Large intestine (tissue), 3 donors: Measurements from ENCODE around the gene FBXO45. TPM values are rescaled to one million over a fixed set of nuclear protein-coding genes. Genes with fewer than 3 reads are reported as not detected.
"Not testable (repeated sequence)": the region's sequence is repeated elsewhere in the genome, so short reads cannot be mapped to it uniquely, and the experiment has no call there.

Experiments used
- DNase-seq, 2 donors: peaks; one replicate each; pipeline versions ENCODE4 v3.0.0 to v3.0.0-alpha.2; 2013
- H3K27ac ChIP-seq: one replicate; pipeline ENCODE4 v1.5.1; 2013; ENCODE audit warnings: low read length
- H3K27me3 ChIP-seq: 2 replicates; pipeline ENCODE4 v1.6.1; 2013; ENCODE audit warnings: low read length; ENCODE audit not compliant: control insufficient read depth, insufficient read depth
- H3K36me3 ChIP-seq: 2 replicates; pipeline ENCODE4 v1.6.1; 2013; ENCODE audit warnings: low read length; ENCODE audit not compliant: control insufficient read depth, insufficient read depth
- H3K4me1 ChIP-seq: one replicate; pipeline ENCODE4 v1.6.1; 2013; ENCODE audit warnings: low read length; ENCODE audit not compliant: control insufficient read depth, insufficient read depth
- H3K4me3 ChIP-seq: one replicate; pipeline ENCODE4 v1.5.1; 2013; ENCODE audit warnings: low read length
- H3K9me3 ChIP-seq: one replicate; pipeline ENCODE4 v1.6.1; 2013; ENCODE audit warnings: mild to moderate bottlenecking, low read depth, low read length, moderate library complexity; ENCODE audit not compliant: control insufficient read depth
- WGBS: methylation state at CpG from one replicate; pipeline ENCODE4 v1.1.5; 2013; ENCODE audit warnings: low lambda C conversion rate; ENCODE audit not compliant: insufficient coverage; 5-methylcytosine and 5-hydroxymethylcytosine counted together
- polyA plus RNA-seq: library from polyadenylated mRNA; unstranded; fragments of 120-200 nt; gene quantifications from one replicate; pipeline ENCODE4 v1.2.1, GENCODE V29; 2013

FBXO45 gene
- polyA plus RNA-seq, 1 donor, result 12.2 TPM

GRCh38 chr3:196531418-196531817 lies 37.0 kb upstream of the FBXO45 start:
- 100% methylated on average over 1 of the region's 4 CpGs for WGBS
- Histone ChIP-seq H3K4me3 (no peak overlapping the region), H3K36me3 (no peaks in the 10 kb centered on the region), H3K27ac (no peak overlapping the region), H3K4me1 (no peaks in the 10 kb centered on the region), H3K27me3 (peaks cover 4% of the 10 kb centered on the region), H3K9me3 (no peaks in the 10 kb centered on the region)
- DNase-seq, result no peak

DNA sequence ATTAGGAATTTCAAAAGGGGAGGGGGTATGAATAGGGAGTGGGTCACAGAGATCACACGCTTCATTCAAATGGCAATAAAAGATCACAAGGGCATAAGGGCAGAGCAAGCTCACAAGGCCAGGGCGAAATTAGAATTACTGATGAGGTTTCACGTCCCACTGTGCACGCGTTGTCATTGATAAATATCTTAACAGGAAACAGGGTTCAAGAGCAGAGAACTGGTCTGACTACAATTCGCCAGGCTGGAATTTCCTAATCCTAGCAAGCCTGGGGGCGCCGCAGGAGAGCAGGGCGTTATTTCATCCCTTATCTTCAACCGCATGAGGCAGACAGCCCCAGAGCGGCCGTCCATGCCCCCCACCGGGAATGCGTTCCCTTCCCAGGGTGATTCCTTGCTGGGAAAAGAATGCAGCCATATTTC lies 35.2 kb upstream of the FBXO45 start:
- H3K4me3 ChIP-seq, result no peak overlapping the region
- WGBS, result no CpG with 5 or more reads among the region's 14 CpGs
- peaks cover 4% of the 10 kb centered on the region for H3K27me3 ChIP-seq
- no peak overlapping the region for H3K27ac ChIP-seq
- H3K9me3 ChIP-seq, result no peaks in the 10 kb centered on the region
- H3K36me3 ChIP-seq, result no peaks in the 10 kb centered on the region
- DNase-seq, result no peak
- H3K4me1 ChIP-seq, result no peaks in the 10 kb centered on the region

GRCh38 chr3:196537319-196537984 lies 31.0 kb upstream of the FBXO45 start:
- Histone ChIP-seq H3K36me3 (no peaks in the 10 kb centered on the region), H3K4me1 (no peaks in the 10 kb centered on the region), H3K27ac (no peak overlapping the region), H3K9me3 (no peaks in the 10 kb centered on the region), H3K27me3 (peaks cover 4% of the 10 kb centered on the region), H3K4me3 (no peak overlapping the region)
- no CpG with 5 or more reads among the region's 18 CpGs for WGBS
- no peak for DNase-seq

DNA sequence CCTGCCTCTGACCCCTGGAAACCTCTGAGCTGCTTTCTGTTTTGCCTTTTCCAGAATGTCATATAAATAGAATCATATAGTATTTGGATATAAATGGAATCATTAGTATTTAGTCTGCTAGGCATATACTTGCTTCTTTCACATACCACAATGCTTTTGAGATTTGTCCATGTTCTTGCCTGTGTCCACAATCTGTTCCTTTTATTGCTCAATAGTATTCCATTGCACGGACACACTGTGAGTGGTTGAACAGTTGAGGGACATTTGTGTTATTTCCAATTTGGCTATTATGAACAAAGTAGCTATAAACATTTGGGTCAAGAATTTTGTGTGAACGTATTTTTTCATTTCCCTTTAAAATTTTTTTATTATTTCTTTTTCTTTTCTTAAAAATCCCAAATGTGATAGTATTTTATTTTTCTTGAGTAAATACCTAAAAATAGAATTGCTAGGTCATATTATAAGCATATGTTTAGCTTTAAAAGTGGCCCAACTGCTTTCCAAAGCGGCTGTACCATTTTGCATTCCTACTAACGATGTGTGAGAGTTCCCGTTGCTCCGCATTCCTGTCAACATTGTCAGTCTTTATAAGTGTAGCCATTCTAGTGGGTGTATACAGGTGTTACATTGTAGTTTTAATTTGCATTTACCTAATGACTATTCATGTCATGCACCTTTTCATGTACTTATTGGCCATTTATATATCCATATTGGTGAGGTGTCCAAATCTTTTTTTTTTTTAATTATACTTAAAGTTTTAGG lies 26.6 kb upstream of the FBXO45 start:
- peaks cover 3% of the 10 kb centered on the region for H3K9me3 ChIP-seq
- H3K27ac ChIP-seq, result no peak overlapping the region
- no peak for DNase-seq
- no peak overlapping the region for H3K4me3 ChIP-seq
- no peaks in the 10 kb centered on the region for H3K36me3 ChIP-seq
- no peaks in the 10 kb centered on the region for H3K27me3 ChIP-seq
- H3K4me1 ChIP-seq, result no peaks in the 10 kb centered on the region
- 90% methylated on average over 1 of the region's 6 CpGs for WGBS

DNA sequence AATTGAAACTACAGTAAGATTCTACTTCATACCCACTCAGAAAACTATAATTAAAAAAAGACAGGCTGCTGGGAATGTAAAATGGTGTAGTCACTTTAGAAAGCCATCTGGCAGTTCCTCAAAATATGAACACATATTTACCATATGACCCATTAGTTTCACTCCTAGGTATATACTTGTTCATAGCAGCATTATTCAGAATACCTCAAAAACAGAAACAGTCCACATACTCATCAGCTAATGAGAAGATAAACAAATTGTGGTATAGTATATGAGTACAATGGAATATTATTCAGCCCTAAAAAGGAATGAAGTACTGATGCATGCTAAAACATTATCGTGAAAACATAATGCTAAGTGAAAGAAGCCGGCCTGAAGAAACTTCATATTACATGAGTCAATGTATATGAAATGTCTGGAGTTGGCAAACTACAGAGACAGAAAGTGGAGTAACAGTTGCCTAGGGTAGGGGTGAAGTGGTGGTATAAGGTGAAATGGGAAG lies 23.9 kb upstream of the FBXO45 start:
- Histone ChIP-seq H3K36me3 (no peaks in the 10 kb centered on the region), H3K9me3 (peaks cover 3% of the 10 kb centered on the region), H3K27me3 (no peaks in the 10 kb centered on the region), H3K27ac (no peak overlapping the region), H3K4me1 (no peaks in the 10 kb centered on the region), H3K4me3 (no peak overlapping the region)
- no CpG with 5 or more reads among the region's 2 CpGs for WGBS
- DNase-seq, result no peak

GRCh38 chr3:196546537-196546936 lies 21.9 kb upstream of the FBXO45 start:
- H3K36me3 ChIP-seq, result no peaks in the 10 kb centered on the region
- no peak overlapping the region for H3K4me3 ChIP-seq
- H3K4me1 ChIP-seq, result no peaks in the 10 kb centered on the region
- no peak for DNase-seq
- no CpG with 5 or more reads among the region's 5 CpGs for WGBS
- no peaks in the 10 kb centered on the region for H3K27me3 ChIP-seq
- H3K27ac ChIP-seq, result no peak overlapping the region
- H3K9me3 ChIP-seq, result peaks cover 3% of the 10 kb centered on the region

GRCh38 chr3:196547067-196547466 lies 21.4 kb upstream of the FBXO45 start:
- no peak for DNase-seq
- Histone ChIP-seq H3K36me3 (no peaks in the 10 kb centered on the region), H3K9me3 (peaks cover 3% of the 10 kb centered on the region), H3K4me1 (no peaks in the 10 kb centered on the region), H3K27ac (no peak overlapping the region), H3K4me3 (no peak overlapping the region), H3K27me3 (no peaks in the 10 kb centered on the region)
- WGBS, result no CpG with 5 or more reads among the region's 2 CpGs

DNA sequence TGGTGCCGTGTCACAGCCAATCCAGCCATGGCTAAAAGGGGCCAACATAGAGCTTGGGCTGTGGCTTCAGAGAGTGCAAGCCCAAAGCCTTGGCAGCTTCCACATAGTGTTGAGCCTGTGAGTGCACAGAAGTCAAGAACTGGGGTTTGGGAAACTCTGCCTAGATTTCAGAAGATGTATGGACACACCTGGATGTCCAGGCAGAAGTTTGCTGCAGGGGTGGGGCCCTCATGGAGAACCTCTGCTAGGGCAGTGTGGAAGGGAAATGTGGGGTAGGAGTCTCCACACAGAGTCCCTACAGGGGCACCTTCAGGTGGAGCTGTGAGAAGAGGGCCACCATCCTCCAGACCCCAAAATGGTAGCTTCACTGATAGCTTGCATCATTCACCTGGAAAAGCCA lies 19.1 kb upstream of the FBXO45 start:
- not testable (repeated sequence) for H3K36me3 ChIP-seq
- WGBS, result no CpG with 5 or more reads among the region's 1 CpG

DNA sequence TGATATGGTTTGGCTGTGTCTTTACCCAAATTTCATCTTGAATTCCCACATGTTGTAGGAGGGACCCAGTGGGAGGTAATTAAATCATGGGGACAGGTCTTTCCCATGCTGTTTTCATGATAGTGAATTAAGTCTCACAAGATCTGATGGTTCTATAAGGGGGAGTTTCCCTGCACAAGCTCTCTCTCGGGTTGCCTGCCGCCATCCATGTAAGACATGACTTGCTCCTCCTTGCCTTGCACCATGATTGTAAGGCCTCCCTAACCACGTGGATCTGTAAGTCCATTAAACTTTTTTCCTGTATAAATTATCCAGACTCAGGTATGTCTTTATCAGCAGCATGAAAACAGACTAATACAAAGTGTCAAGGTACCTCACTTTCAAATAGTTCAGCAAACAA lies 18.3 kb upstream of the FBXO45 start:
- WGBS, result no CpG with 5 or more reads among the region's 3 CpGs
- H3K4me1 ChIP-seq, DNase-seq: not testable (repeated sequence)

More for the DNA sequence above, 19.1 kb upstream of the FBXO45 start:
- H3K27ac ChIP-seq, H3K4me1 ChIP-seq, H3K4me3 ChIP-seq, H3K27me3 ChIP-seq, H3K9me3 ChIP-seq, DNase-seq: not testable (repeated sequence)

GRCh38 chr3:196552253-196552652 lies 16.2 kb upstream of the FBXO45 start:
- Histone ChIP-seq H3K4me1 (no peaks in the 10 kb centered on the region), H3K27me3 (no peaks in the 10 kb centered on the region), H3K4me3 (no peak overlapping the region), H3K9me3 (no peaks in the 10 kb centered on the region), H3K36me3 (no peaks in the 10 kb centered on the region), H3K27ac (no peak overlapping the region)
- DNase-seq, result no peak
- WGBS, result 98% methylated on average over 4 of the region's 5 CpGs

More for the DNA sequence above, 18.3 kb upstream of the FBXO45 start:
- not testable (repeated sequence) for H3K4me3 ChIP-seq, H3K27ac ChIP-seq, H3K9me3 ChIP-seq, H3K36me3 ChIP-seq, H3K27me3 ChIP-seq
